ENCODE data around the gene CDH16. TPM values are rescaled to one million over a fixed set of nuclear protein-coding genes. Genes with fewer than 3 reads are reported as not detected.
A peak's percentile ranks its signal among the peaks of the same experiment; 100 is the strongest.

The CDH16 gene
- total RNA-seq, 4 donors from 2014 or later = not detected

DNA sequence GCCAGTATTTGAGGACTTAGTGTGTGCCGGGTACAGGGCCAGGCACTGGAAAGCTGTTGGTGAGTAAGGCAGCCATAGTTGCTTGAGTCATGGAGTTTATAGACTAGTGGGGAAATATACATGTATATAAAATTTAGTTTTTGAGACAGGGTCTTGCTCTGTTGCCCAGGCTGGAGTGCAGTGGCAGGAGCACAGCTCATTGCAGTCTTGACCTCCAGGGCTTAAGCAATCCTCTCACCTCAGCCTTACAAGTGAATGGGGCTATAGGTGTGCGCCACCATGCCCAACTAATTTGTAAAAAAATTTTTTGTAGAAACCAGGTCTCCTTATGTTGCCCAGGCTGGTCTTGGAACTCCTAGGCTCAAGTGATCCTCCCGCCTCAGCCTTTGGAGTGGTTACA, 36.0 kb downstream of the CDH16 start:
- H3K27me3 ChIP-seq = no peaks in the 10 kb centered on the region
- H3K4me1 ChIP-seq = peaks cover 0 to 23% (median 5%) of the 10 kb centered on the region in 3 donors
- H3K4me3 ChIP-seq = no peak overlapping the region
- H3K36me3 ChIP-seq = peaks cover 0 to 45% of the 10 kb centered on the region in 2 donors
- no peak for ATAC-seq
- H3K27ac ChIP-seq = no peak overlapping the region
- 92 to 100% methylated on average over 3 of the region's 3 CpGs for WGBS, 2 donors (ENCODE audit: low coverage in 1 of 2)
- TF ChIP-seq POLR2A (IDR thresholded peaks at IDR 0.05) (no peak), EP300 (IDR thresholded peaks at IDR 0.05) (no peak), POLR2AphosphoS5 (IDR thresholded peaks at IDR 0.05) (no peak)
- TF ChIP-seq, protein P1, sequence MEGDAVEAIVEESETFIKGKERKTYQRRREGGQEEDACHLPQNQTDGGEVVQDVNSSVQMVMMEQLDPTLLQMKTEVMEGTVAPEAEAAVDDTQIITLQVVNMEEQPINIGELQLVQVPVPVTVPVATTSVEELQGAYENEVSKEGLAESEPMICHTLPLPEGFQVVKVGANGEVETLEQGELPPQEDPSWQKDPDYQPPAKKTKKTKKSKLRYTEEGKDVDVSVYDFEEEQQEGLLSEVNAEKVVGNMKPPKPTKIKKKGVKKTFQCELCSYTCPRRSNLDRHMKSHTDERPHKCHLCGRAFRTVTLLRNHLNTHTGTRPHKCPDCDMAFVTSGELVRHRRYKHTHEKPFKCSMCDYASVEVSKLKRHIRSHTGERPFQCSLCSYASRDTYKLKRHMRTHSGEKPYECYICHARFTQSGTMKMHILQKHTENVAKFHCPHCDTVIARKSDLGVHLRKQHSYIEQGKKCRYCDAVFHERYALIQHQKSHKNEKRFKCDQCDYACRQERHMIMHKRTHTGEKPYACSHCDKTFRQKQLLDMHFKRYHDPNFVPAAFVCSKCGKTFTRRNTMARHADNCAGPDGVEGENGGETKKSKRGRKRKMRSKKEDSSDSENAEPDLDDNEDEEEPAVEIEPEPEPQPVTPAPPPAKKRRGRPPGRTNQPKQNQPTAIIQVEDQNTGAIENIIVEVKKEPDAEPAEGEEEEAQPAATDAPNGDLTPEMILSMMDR (IDR thresholded peaks at IDR 0.05) = no peak
- no peaks in the 10 kb centered on the region for H3K9me3 ChIP-seq

DNA sequence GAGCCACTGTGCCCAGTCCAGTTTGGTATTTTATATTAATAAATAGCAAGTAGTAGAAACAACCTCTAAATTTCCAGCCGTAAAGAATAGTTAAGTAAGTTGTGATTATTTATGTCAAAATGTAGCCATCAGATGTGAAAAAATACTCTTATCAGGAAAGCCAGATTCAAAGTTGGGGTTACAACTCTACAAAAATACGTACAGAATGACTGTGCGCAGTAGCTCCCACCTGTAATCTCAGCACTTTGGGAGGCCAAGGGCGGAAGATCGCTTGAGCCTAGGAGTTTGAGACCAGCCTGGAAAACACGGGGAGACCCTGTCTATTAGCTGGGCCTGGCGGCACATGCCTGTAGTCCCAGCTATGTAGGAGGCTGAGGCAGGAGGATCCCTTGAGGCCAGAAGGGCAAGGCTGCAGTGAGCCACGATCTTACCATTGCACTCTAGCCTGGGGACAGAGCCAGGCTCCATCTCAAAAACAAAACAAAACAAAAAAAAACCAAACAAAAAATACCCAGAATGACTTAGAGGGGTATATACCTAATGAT, 36.6 kb downstream of the CDH16 start:
- 90 to 91% methylated on average over 4 to 8 of the region's 8 CpGs for WGBS, 2 donors (ENCODE audit: low coverage in 1 of 2)
- TF ChIP-seq, protein P1 (IDR thresholded peaks at IDR 0.05) = no peak
- TF ChIP-seq POLR2AphosphoS5 (IDR thresholded peaks at IDR 0.05) (no peak), POLR2A (IDR thresholded peaks at IDR 0.05) (no peak), EP300 (IDR thresholded peaks at IDR 0.05) (no peak)
- Histone ChIP-seq H3K27me3 (no peaks in the 10 kb centered on the region), H3K4me1 (peaks cover 0 to 23% (median 5%) of the 10 kb centered on the region in 3 donors), H3K27ac (no peak overlapping the region), H3K36me3 (peaks cover 0 to 39% of the 10 kb centered on the region in 2 donors), H3K4me3 (no peak overlapping the region), H3K9me3 (no peaks in the 10 kb centered on the region)
- no peak for ATAC-seq

DNA sequence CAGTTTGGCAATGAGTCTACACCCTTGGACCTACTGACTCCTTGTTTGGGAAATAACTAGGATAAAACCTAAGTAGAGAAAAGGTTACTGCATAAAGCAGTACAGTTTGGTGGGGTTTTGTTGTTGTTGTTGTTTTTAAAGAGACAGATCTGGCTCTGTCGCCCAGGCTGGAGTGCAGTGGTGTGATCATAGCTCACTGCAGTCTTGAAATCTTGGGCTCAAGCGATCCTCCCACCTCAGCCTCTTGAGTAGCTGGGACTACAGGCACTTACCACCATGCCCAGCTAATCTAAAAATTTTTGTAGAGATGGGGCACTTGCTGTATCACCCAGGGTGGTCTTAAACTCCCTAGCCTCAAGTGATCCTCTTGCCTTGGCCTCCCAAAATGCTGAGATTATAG, 37.1 kb downstream of the CDH16 start:
- H3K4me1 ChIP-seq = peaks cover 0 to 23% (median 5%) of the 10 kb centered on the region in 3 donors
- peak overlapping the region in 1 of 2 donors; percentile 72 for H3K4me3 ChIP-seq
- TF ChIP-seq EP300 (IDR thresholded peaks at IDR 0.05) (no peak), POLR2A (IDR thresholded peaks at IDR 0.05) (no peak), POLR2AphosphoS5 (IDR thresholded peaks at IDR 0.05) (no peak)
- TF ChIP-seq, protein P1 (IDR thresholded peaks at IDR 0.05) = no peak
- H3K27ac ChIP-seq = no peak overlapping the region
- WGBS, 2 donors (ENCODE audit: low coverage in 1 of 2) = 86% methylated on average over 2 of the region's 2 CpGs
- no peak for ATAC-seq
- H3K36me3 ChIP-seq = peaks cover 0 to 34% of the 10 kb centered on the region in 2 donors
- no peaks in the 10 kb centered on the region for H3K9me3 ChIP-seq
- no peaks in the 10 kb centered on the region for H3K27me3 ChIP-seq

DNA sequence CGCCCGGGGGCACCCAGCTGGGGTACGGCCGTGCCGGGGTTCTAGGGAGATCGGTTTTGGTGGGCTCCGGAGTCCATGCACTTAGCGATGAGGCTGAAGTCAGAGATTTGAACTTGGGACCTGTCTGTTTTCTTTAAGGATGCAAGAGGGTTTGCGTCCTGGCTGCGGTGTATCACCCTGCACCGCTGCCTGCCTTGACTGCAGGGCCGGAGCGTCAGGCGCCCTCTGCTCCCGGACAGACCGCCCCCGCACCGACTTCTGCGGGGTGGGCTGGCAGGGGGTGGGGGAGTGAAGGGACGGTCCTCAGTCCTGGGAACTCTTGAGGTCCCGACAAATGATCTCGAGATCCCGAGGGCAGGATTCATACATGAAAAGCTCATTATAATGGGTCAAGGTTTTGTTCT, 37.7 kb downstream of the CDH16 start:
- peaks cover 0 to 23% (median 5%) of the 10 kb centered on the region in 3 donors for H3K4me1 ChIP-seq
- TF ChIP-seq POLR2A (IDR thresholded peaks at IDR 0.05) (no peak), POLR2AphosphoS5 (IDR thresholded peaks at IDR 0.05) (no peak), EP300 (IDR thresholded peaks at IDR 0.05) (no peak)
- TF ChIP-seq, protein P1 (IDR thresholded peaks at IDR 0.05) = no peak
- ATAC-seq = no peak
- peak overlapping the region; percentile 72 to 89 for H3K4me3 ChIP-seq
- H3K9me3 ChIP-seq = no peaks in the 10 kb centered on the region
- no peaks in the 10 kb centered on the region for H3K27me3 ChIP-seq
- WGBS, 2 donors (ENCODE audit: low coverage in 1 of 2) = 2 to 39% methylated on average over 3 to 7 of the region's 23 CpGs
- peaks cover 0 to 29% of the 10 kb centered on the region in 2 donors for H3K36me3 ChIP-seq
- H3K27ac ChIP-seq = peak overlapping the region; percentile 29 to 83 (median 78)

All from gastroesophageal sphincter (tissue), 4 donors.